Activated naive CD8-positive, alpha-beta T cell treated with anti-CD3 and anti-CD28 coated beads, Interleukin-2, amount 50 U/mL, for 16 hours (primary cell): Measurements from ENCODE around the gene PTDSS2.

Experiments
- DNase-seq: peaks from one replicate; pipeline ENCODE4 v3.0.0-alpha.2; 2020; ENCODE audit warnings: low read depth, low spot score

PTDSS2 gene

GRCh38 chr11:530960-531831 is 81.1 kb downstream of the PTDSS2 start:
- DNase-seq, result no peak

- no peak for DNase-seq
Observed at GRCh38 chr11:531919-532526, 81.9 kb downstream of the PTDSS2 start.

GRCh38 chr11:532527-532985 is 82.5 kb downstream of the PTDSS2 start:
- no peak for DNase-seq

- DNase-seq, result no peak
Observed at GRCh38 chr11:532986-533585, 83.0 kb downstream of the PTDSS2 start.

GRCh38 chr11:533586-534395 is 83.7 kb downstream of the PTDSS2 start:
- no peak for DNase-seq

GRCh38 chr11:534396-535209 is 84.5 kb downstream of the PTDSS2 start:
- no peak for DNase-seq

- no peak for DNase-seq
Observed at GRCh38 chr11:535210-535518, 85.1 kb downstream of the PTDSS2 start.

- peak; percentile 89 for DNase-seq
Observed at GRCh38 chr11:535519-536454, 85.7 kb downstream of the PTDSS2 start, which contains the start of gene HRAS. Gene HRAS (minus strand): TSS chr11:535576.

- DNase-seq, result peak; percentile 84
Observed at GRCh38 chr11:536841-537621, 87.0 kb downstream of the PTDSS2 start, which contains the start of gene LRRC56. Gene LRRC56 (plus strand): TSS chr11:537527. CDS start chr11:540685, 3,158 bp downstream.

GRCh38 chr11:537622-538430 is 87.7 kb downstream of the PTDSS2 start:
- no peak for DNase-seq

GRCh38 chr11:538431-539051 is 88.5 kb downstream of the PTDSS2 start:
- DNase-seq, result no peak

GRCh38 chr11:539971-540481 is 89.9 kb downstream of the PTDSS2 start:
- no peak for DNase-seq
